Measurements from ENCODE around the gene GALNT10. TPM values are rescaled to one million over a fixed set of nuclear protein-coding genes. Genes with fewer than 3 reads are reported as not detected.

Gene GALNT10
- total RNA-seq, 1 donor from 2014 or later: 11.5 TPM

GRCh38 chr5:154276973-154277331 lies 86.4 kb downstream of the GALNT10 start:
- H3K4me3 ChIP-seq: no peak overlapping the region
- intact Hi-C loops (cut with micrococcal nuclease): no loop called here
- TF ChIP-seq, protein P1, sequence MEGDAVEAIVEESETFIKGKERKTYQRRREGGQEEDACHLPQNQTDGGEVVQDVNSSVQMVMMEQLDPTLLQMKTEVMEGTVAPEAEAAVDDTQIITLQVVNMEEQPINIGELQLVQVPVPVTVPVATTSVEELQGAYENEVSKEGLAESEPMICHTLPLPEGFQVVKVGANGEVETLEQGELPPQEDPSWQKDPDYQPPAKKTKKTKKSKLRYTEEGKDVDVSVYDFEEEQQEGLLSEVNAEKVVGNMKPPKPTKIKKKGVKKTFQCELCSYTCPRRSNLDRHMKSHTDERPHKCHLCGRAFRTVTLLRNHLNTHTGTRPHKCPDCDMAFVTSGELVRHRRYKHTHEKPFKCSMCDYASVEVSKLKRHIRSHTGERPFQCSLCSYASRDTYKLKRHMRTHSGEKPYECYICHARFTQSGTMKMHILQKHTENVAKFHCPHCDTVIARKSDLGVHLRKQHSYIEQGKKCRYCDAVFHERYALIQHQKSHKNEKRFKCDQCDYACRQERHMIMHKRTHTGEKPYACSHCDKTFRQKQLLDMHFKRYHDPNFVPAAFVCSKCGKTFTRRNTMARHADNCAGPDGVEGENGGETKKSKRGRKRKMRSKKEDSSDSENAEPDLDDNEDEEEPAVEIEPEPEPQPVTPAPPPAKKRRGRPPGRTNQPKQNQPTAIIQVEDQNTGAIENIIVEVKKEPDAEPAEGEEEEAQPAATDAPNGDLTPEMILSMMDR (IDR thresholded peaks at IDR 0.05; ENCODE audit: borderline replicate concordance): no peak
- DNase-seq: peak; percentile 65
- peak overlapping the region; percentile 57 for H3K27ac ChIP-seq (replicated peaks)
- no peaks in the 10 kb centered on the region for H3K36me3 ChIP-seq
- no peaks in the 10 kb centered on the region for H3K27me3 ChIP-seq (ENCODE audit: low read depth)
- no peaks in the 10 kb centered on the region for H3K9me3 ChIP-seq (replicated peaks)
- H3K4me1 ChIP-seq: peaks cover 28% of the 10 kb centered on the region

DNA sequence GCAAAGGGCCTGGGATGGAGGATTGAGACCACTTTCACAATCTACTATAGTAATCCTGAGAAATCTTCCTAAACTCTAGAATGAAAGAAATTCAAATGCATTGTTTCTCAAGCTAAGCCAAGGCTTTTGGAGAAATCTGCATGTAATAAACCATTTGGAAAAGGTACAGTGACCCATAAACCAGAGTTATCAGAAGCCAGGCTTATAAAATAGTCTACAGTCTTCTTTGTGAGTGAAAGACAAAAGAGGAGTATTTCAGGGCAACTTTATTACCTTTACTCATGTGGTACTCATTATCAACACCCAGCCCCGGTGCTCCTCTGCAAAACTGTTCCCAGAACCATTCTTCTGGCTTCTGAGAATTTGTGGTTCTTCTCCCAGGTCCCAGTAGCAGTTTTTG lies 87.0 kb downstream of the GALNT10 start:
- DNase-seq: no peak
- no peak overlapping the region for H3K4me3 ChIP-seq
- TF ChIP-seq, protein P1 (IDR thresholded peaks at IDR 0.05; ENCODE audit: borderline replicate concordance): no peak
- peaks cover 24% of the 10 kb centered on the region for H3K4me1 ChIP-seq
- no peaks in the 10 kb centered on the region for H3K36me3 ChIP-seq
- H3K27ac ChIP-seq (replicated peaks): peak overlapping the region; percentile 53
- H3K27me3 ChIP-seq (ENCODE audit: low read depth): no peaks in the 10 kb centered on the region
- H3K9me3 ChIP-seq (replicated peaks): no peaks in the 10 kb centered on the region
- intact Hi-C loops (cut with micrococcal nuclease): no loop called here

- Histone ChIP-seq H3K36me3 (no peaks in the 10 kb centered on the region), H3K27ac (replicated peaks) (no peak overlapping the region), H3K4me3 (no peak overlapping the region), H3K4me1 (peaks cover 17% of the 10 kb centered on the region), H3K9me3 (replicated peaks) (no peaks in the 10 kb centered on the region), H3K27me3 (ENCODE audit: low read depth) (no peaks in the 10 kb centered on the region)
- DNase-seq: no peak
- TF ChIP-seq, protein P1 (IDR thresholded peaks at IDR 0.05; ENCODE audit: borderline replicate concordance): no peak
- intact Hi-C loops (cut with micrococcal nuclease): no loop called here
Observed at GRCh38 chr5:154278186-154278585, 87.7 kb downstream of the GALNT10 start.

- Histone ChIP-seq H3K36me3 (no peaks in the 10 kb centered on the region), H3K27ac (replicated peaks) (no peak overlapping the region), H3K4me3 (no peak overlapping the region), H3K27me3 (ENCODE audit: low read depth) (no peaks in the 10 kb centered on the region), H3K9me3 (replicated peaks) (no peaks in the 10 kb centered on the region), H3K4me1 (peaks cover 10% of the 10 kb centered on the region)
- DNase-seq: no peak
- intact Hi-C loops (cut with micrococcal nuclease): no loop called here
- TF ChIP-seq, protein P1 (IDR thresholded peaks at IDR 0.05; ENCODE audit: borderline replicate concordance): no peak
Observed at GRCh38 chr5:154278908-154279307, 88.4 kb downstream of the GALNT10 start.

DNA sequence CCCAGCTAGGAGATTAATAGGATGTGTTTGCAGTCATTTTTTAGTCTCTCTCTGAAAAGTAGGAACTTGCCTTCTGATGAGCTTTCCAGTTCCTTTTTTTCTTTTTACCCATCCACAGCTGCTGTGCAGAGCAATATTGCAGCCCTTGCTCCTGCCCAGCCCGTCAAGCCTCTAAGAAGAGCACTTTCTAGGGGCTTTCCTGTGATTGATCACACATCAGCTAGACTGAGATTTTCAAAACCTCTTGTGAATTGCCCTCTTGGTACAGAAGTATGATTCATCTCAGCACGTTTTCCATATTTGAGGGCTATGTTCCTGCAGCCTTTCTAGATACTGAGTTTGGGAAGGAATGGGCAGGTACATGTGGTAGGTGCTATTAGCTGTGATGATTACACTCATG lies 93.9 kb downstream of the GALNT10 start:
- peaks cover 43% of the 10 kb centered on the region for H3K4me1 ChIP-seq
- no peaks in the 10 kb centered on the region for H3K9me3 ChIP-seq (replicated peaks)
- intact Hi-C loops (cut with micrococcal nuclease): no loop called here
- no peaks in the 10 kb centered on the region for H3K27me3 ChIP-seq (ENCODE audit: low read depth)
- DNase-seq: no peak
- H3K27ac ChIP-seq (replicated peaks): no peak overlapping the region
- no peaks in the 10 kb centered on the region for H3K36me3 ChIP-seq
- H3K4me3 ChIP-seq: no peak overlapping the region
- TF ChIP-seq, protein P1 (IDR thresholded peaks at IDR 0.05; ENCODE audit: borderline replicate concordance): no peak

Data from left ventricle myocardium inferior (tissue), 1 donor.